H1 (cell line): Measurements from ENCODE around the gene TLK1. TPM values are rescaled to one million over a fixed set of nuclear protein-coding genes. Genes with fewer than 3 reads are reported as not detected.

Experiments
- CTCF ChIA-PET: fragments of 300-600 bp; sonication (Branson Sonifier 250); formaldehyde crosslinking; loops from one replicate; lab custom pipeline; 2021; ENCODE audit not compliant: partially characterized antibody; lab: Charles Lee
- POLR2A ChIA-PET: fragments of 300-600 bp; sonication (Branson Sonifier 250); formaldehyde crosslinking; loops from one replicate; lab custom pipeline; 2021; ENCODE audit warnings: inconsistent platforms; ENCODE audit not compliant: partially characterized antibody; lab: Charles Lee
- DNase-seq, 2 experiments: peaks; one replicate each; pipeline versions ENCODE4 v3.0.0 to v3.0.0-alpha.2; 2010 to 2022; ENCODE audit warnings: low spot score in 2 of 2, low read depth in 1 of 2, mixed read lengths in 1 of 2
- FAIRE-seq: peaks from 2 replicates; lab custom pipeline; 2011; peaks lifted over from hg19 to GRCh38; lab: Jason Lieb, UNC
- H2AFZ ChIP-seq: 2 replicates; pipeline ENCODE4 v1.8.1; 2012; ENCODE audit warnings: low read length, inconsistent platforms
- H2AK5ac ChIP-seq: 2 replicates; pipeline ENCODE4 v1.6.1; 2013; ENCODE audit warnings: low read depth, low read length
- H2BK120ac ChIP-seq: replicated peaks from 2 replicates; pipeline ENCODE3; 2013; ENCODE audit warnings: low read depth, low read length, inconsistent platforms
- H2BK12ac ChIP-seq: 2 replicates; pipeline ENCODE4 v1.6.1; 2013; ENCODE audit warnings: low read depth, low read length
- H2BK15ac ChIP-seq: 2 replicates; pipeline ENCODE4 v1.6.1; 2013; ENCODE audit warnings: low read length
- H2BK20ac ChIP-seq: 2 replicates; pipeline ENCODE4 v1.6.1; 2013; ENCODE audit warnings: low read length
- H2BK5ac ChIP-seq: 2 replicates; pipeline ENCODE4 v1.6.1; 2013; ENCODE audit warnings: low read depth, low read length
- H3K14ac ChIP-seq: 2 replicates; pipeline ENCODE4 v1.6.1; 2013; ENCODE audit warnings: inconsistent platforms; ENCODE audit not compliant: insufficient read length
- H3K18ac ChIP-seq: 2 replicates; pipeline ENCODE4 v1.6.1; 2013; ENCODE audit warnings: low read length; ENCODE audit errors: extremely low read depth
- H3K23ac ChIP-seq: 2 replicates; pipeline ENCODE4 v1.6.1; 2013; ENCODE audit warnings: inconsistent platforms; ENCODE audit not compliant: insufficient read length
- H3K23me2 ChIP-seq: 2 replicates; pipeline ENCODE4 v1.6.1; 2013; ENCODE audit warnings: low read depth, low read length
- H3K27ac ChIP-seq: 2 replicates; pipeline ENCODE4 v1.6.1; 2011; ENCODE audit warnings: low read depth, low read length, inconsistent platforms
- H3K27me3 ChIP-seq, 4 experiments: replicated peaks in 1 of 4; 1 replicate in 1 of 4; 2 replicates in 3 of 4; pipeline versions ENCODE4 v1.6.1 to v1.8.1; 2011 to 2013; ENCODE audit warnings: low read length in 3 of 4, mild to moderate bottlenecking in 3 of 4, inconsistent platforms in 2 of 4, mixed read lengths in 2 of 4, moderate library complexity in 1 of 4; ENCODE audit not compliant: control insufficient read depth in 3 of 4, insufficient read depth in 3 of 4; ENCODE audit errors: extremely low read depth in 1 of 4
- H3K36me3 ChIP-seq, 4 experiments: 2 replicates each; pipeline versions ENCODE4 v1.6.1 to v1.8.1; 2011 to 2013; ENCODE audit warnings: mild to moderate bottlenecking in 4 of 4, low read length in 3 of 4, moderate library complexity in 2 of 4, control low read depth in 1 of 4, inconsistent platforms in 1 of 4; ENCODE audit not compliant: insufficient read depth in 4 of 4, control insufficient read depth in 2 of 4
- H3K4ac ChIP-seq: replicated peaks from 2 replicates; pipeline ENCODE3; 2013; ENCODE audit warnings: low read length, low read depth, mixed read lengths, inconsistent platforms; ENCODE audit not compliant: insufficient read length
- H3K4me1 ChIP-seq, 4 experiments: replicated peaks in 1 of 4; 1 replicate in 1 of 4; 2 replicates in 3 of 4; pipeline versions ENCODE4 v1.6.1 to v1.8.1; 2011 to 2013; ENCODE audit warnings: low read length in 3 of 4, inconsistent platforms in 2 of 4, mixed read lengths in 1 of 4; ENCODE audit not compliant: insufficient read depth in 4 of 4, control insufficient read depth in 3 of 4
- H3K4me2 ChIP-seq, 2 experiments: 2 replicates each; pipeline versions ENCODE4 v1.6.1 to v1.8.1; 2011 to 2013; ENCODE audit warnings: low read depth in 2 of 2, low read length in 2 of 2, control low read depth in 1 of 2, inconsistent platforms in 1 of 2, mild to moderate bottlenecking in 1 of 2; ENCODE audit not compliant: insufficient read depth in 1 of 2
- H3K4me3 ChIP-seq, 4 experiments: fragments of 200-600, 300-600 bp in 1 of 4; sonication (generic), shearing (Covaris generic), sonication (Bioruptor Twin) in 1 of 4; 2 replicates each; pipeline versions ENCODE4 v1.5.1 to v1.8.1; 2011 to 2016; ENCODE audit warnings: low read length in 4 of 4, low read depth in 3 of 4, control low read depth in 2 of 4, inconsistent platforms in 2 of 4, mild to moderate bottlenecking in 2 of 4, mixed read lengths in 1 of 4, moderate library complexity in 1 of 4; ENCODE audit not compliant: insufficient read depth in 2 of 4; ENCODE audit errors: extremely low read depth in 1 of 4
- H3K56ac ChIP-seq: replicated peaks from 2 replicates; pipeline ENCODE3; 2013; ENCODE audit warnings: low read depth, mild to moderate bottlenecking, mixed read lengths, low read length, inconsistent platforms; ENCODE audit not compliant: insufficient read length
- H3K79me1 ChIP-seq: 2 replicates; pipeline ENCODE4 v1.6.1; 2013; ENCODE audit warnings: low read depth, low read length, control low read depth
- H3K79me2 ChIP-seq, 2 experiments: 2 replicates each; pipeline versions ENCODE4 v1.6.1 to v1.8.1; 2012 to 2013; ENCODE audit warnings: low read length in 2 of 2, mild to moderate bottlenecking in 2 of 2, inconsistent platforms in 1 of 2; ENCODE audit not compliant: insufficient read depth in 2 of 2, control insufficient read depth in 1 of 2
- H3K9ac ChIP-seq, 4 experiments: replicated peaks in 1 of 4; 1 replicate in 1 of 4; 2 replicates in 3 of 4; pipeline versions ENCODE4 v1.6.1 to v1.8.1; 2011 to 2013; ENCODE audit warnings: low read depth in 3 of 4, low read length in 3 of 4, control low read depth in 2 of 4, mild to moderate bottlenecking in 2 of 4, moderate library complexity in 2 of 4, inconsistent platforms in 1 of 4; ENCODE audit errors: extremely low read depth in 1 of 4
- H3K9me3 ChIP-seq, 2 experiments: 2 replicates each; pipeline versions ENCODE4 v1.6.1 to v1.8.1; 2012 to 2013; ENCODE audit warnings: mild to moderate bottlenecking in 2 of 2, moderate library complexity in 2 of 2, control low read depth in 1 of 2, inconsistent platforms in 1 of 2, low read depth in 1 of 2, low read length in 1 of 2, mixed read lengths in 1 of 2; ENCODE audit not compliant: insufficient read depth in 2 of 2
- H4K20me1 ChIP-seq, 2 experiments: replicated peaks in 1 of 2; 2 replicates each; pipeline versions ENCODE3 to v1.8.1; 2011 to 2013; ENCODE audit warnings: inconsistent platforms in 2 of 2, low read length in 2 of 2, mild to moderate bottlenecking in 1 of 2; ENCODE audit not compliant: insufficient read depth in 2 of 2, control insufficient read depth in 1 of 2
- H4K5ac ChIP-seq: 2 replicates; pipeline ENCODE4 v1.6.1; 2013; ENCODE audit warnings: low read length, low read depth, mixed read lengths, inconsistent platforms; ENCODE audit not compliant: insufficient read length
- H4K8ac ChIP-seq: 2 replicates; pipeline ENCODE4 v1.8.0; 2013; ENCODE audit warnings: mild to moderate bottlenecking, moderate library complexity, low read length, inconsistent platforms; ENCODE audit not compliant: insufficient read depth; ENCODE audit errors: extremely low read depth
- H4K91ac ChIP-seq: replicated peaks from 2 replicates; pipeline ENCODE3; 2013; ENCODE audit warnings: low read length, mixed read lengths, inconsistent platforms; ENCODE audit not compliant: insufficient read length
- CEBPB ChIP-seq: IDR thresholded peaks from 2 replicates; pipeline ENCODE4 v1.6.1; 2012; ENCODE audit warnings: low read depth, low read length
- CHD1 ChIP-seq: IDR thresholded peaks from 2 replicates; pipeline ENCODE4 v1.6.1; 2012; ENCODE audit warnings: low read depth, low read length, improper control_type of control experiment
- CTBP2 ChIP-seq: IDR thresholded peaks from 2 replicates; pipeline ENCODE4 v1.7.0; 2011; ENCODE audit warnings: borderline replicate concordance, mild to moderate bottlenecking, moderate library complexity, mixed read lengths, low read length; ENCODE audit not compliant: insufficient read depth, insufficient read length
- EZH2 ChIP-seq: fragments of 200-600 bp; sonication (generic); IDR thresholded peaks from 2 replicates; pipeline ENCODE4 v1.7.1; 2012; ENCODE audit warnings: low read depth, mild to moderate bottlenecking, moderate library complexity, low read length, inconsistent platforms; ENCODE audit not compliant: severe bottlenecking
- HDAC6 ChIP-seq: IDR thresholded peaks from one replicate; pipeline ENCODE4 v1.7.1; 2012; ENCODE audit warnings: low read depth, mild to moderate bottlenecking, inconsistent platforms, low read length, moderate library complexity
- JUN ChIP-seq: IDR thresholded peaks from 2 replicates; pipeline ENCODE4 v1.6.1; 2011; ENCODE audit warnings: low read depth, mild to moderate bottlenecking, improper control_type of control experiment, low read length
- MAFK ChIP-seq: IDR thresholded peaks from 2 replicates; pipeline ENCODE4 v1.6.1; 2012; ENCODE audit warnings: low read depth, mild to moderate bottlenecking, improper control_type of control experiment, low read length
- PHF8 ChIP-seq: fragments of 200-600 bp; sonication (generic); conservative IDR thresholded peaks from 2 replicates; pipeline ENCODE4 v1.7.1; 2012; ENCODE audit warnings: low read depth, mild to moderate bottlenecking, inconsistent platforms, low read length, moderate library complexity
- POLR2AphosphoS5 ChIP-seq: IDR thresholded peaks from 2 replicates; pipeline ENCODE4 v1.6.1; 2011; ENCODE audit warnings: low read depth, low read length
- RBBP5 ChIP-seq: IDR thresholded peaks from 2 replicates; pipeline ENCODE4 v1.7.1; 2012; ENCODE audit warnings: low read depth, mild to moderate bottlenecking, inconsistent platforms, low read length, moderate library complexity, borderline replicate concordance
- SP4 ChIP-seq: IDR thresholded peaks from 2 replicates; pipeline ENCODE4 v1.6.1; 2012; ENCODE audit warnings: low read length, inconsistent platforms
- TAF1 ChIP-seq: IDR thresholded peaks from 2 replicates; pipeline ENCODE4 v1.6.1; 2011; ENCODE audit warnings: mild to moderate bottlenecking, low read depth, low read length
- TCF12 ChIP-seq: IDR thresholded peaks from 2 replicates; pipeline ENCODE4 v1.6.1; 2011; ENCODE audit warnings: low read depth, mild to moderate bottlenecking, low read length
- whole genome bisulfite sequencing, 2 experiments: shearing (Covaris generic) in 1 of 2; methylation state at CpG; one replicate each; pipeline versions ENCODE4 v1.1.6 to v1.1.7; 2013 to 2015; ENCODE audit warnings: low lambda C conversion rate in 2 of 2, mixed read lengths in 2 of 2, inconsistent platforms in 1 of 2, low coverage in 1 of 2, missing lambda C conversion rate in 1 of 2; ENCODE audit not compliant: insufficient replicate concordance in 2 of 2, insufficient coverage in 1 of 2, insufficient read length in 1 of 2; ENCODE audit errors: extremely low coverage in 1 of 2, missing lambda C conversion rate in 1 of 2; 5-methylcytosine and 5-hydroxymethylcytosine counted together
- polyA plus RNA-seq, 7 experiments: library from polyadenylated mRNA; depleted of rRNA in 3 of 7; stranded (reverse) in 5 of 7; unstranded in 2 of 7; fragments of >200 nt in 5 of 7; fragments of 200-250 nt in 2 of 7; gene quantifications; 1 replicate in 5 of 7; 2 replicates in 1 of 7; 4 replicates in 1 of 7; pipeline versions ENCODE4 v1.2.1 to v1.2.3, GENCODE V29; 2011 to 2013; ENCODE audit warnings: missing spikeins in 2 of 7, mixed read lengths in 2 of 7
- total RNA-seq: library from RNA; stranded (reverse); fragmentation: NEBNext Ultra II Directional; extraction: Animal tissue kit (Norgen Biotek cat#: 25700); gene quantifications from 2 replicates; pipeline ENCODE4 v1.2.1, GENCODE V29; 2021

Gene TLK1
- total and polyA plus RNA-seq, 2 of the 8 experiments (the other 6 are each of a cell fraction or from before 2014, with no cell fraction given): 11.2 to 102 TPM

- Histone ChIP-seq H3K14ac (no peak overlapping the region), H3K79me2 (no peaks in the 10 kb centered on the region), H3K27me3 (no peaks in the 10 kb centered on the region), H3K56ac (no peak overlapping the region), H4K8ac (no peak overlapping the region), H3K18ac (no peak overlapping the region), H2BK20ac (no peak overlapping the region), H2BK120ac (no peak overlapping the region), H2BK15ac (no peak overlapping the region), H2AK5ac (no peak overlapping the region), H3K9ac (no peak overlapping the region), H3K23me2 (no peaks in the 10 kb centered on the region), H4K5ac (no peak overlapping the region), H3K4me1 (no peaks in the 10 kb centered on the region), H4K91ac (no peak overlapping the region), H3K4me2 (no peak overlapping the region), H3K4me3 (no peak overlapping the region), H2AFZ (no peak overlapping the region), H2BK12ac (no peak overlapping the region), H3K79me1 (no peaks in the 10 kb centered on the region), H3K27ac (no peak overlapping the region), H3K23ac (no peak overlapping the region), H3K4ac (no peak overlapping the region), H3K36me3 (peaks cover 0 to 25% (median 10%) of the 10 kb centered on the region in 4 experiments; a peak in 4 of 8 replicates), H2BK5ac (no peak overlapping the region), H4K20me1 (no peaks in the 10 kb centered on the region), H3K9me3 (no peaks in the 10 kb centered on the region)
- FAIRE-seq (no peak), DNase-seq (no peak)
- ChIA-PET CTCF (no interaction called here), POLR2A (no interaction called here)
- 91% methylated on average over 3 of the region's 3 CpGs; no CpG with 5 or more reads in 1 of the 2 experiments for WGBS, 2 experiments
- no peak for TF ChIP-seq PHF8
- no peak for TF ChIP-seq CEBPB
- TF ChIP-seq CTBP2: no peak
- TF ChIP-seq MAFK: no peak
- no peak for TF ChIP-seq POLR2AphosphoS5
- TF ChIP-seq CHD1: no peak
- TF ChIP-seq JUN: no peak
- no peak for TF ChIP-seq TCF12
- no peak for TF ChIP-seq SP4
- TF ChIP-seq RBBP5: no peak
- TF ChIP-seq TAF1: no peak
- no peak for TF ChIP-seq HDAC6
- no peak for TF ChIP-seq EZH2
Observed at GRCh38 chr2:171025214-171025613, 135.5 kb downstream of the TLK1 start.
